HepG2 (cell line): Measurements from ENCODE around the gene SLC2A10. TPM values are rescaled to one million over a fixed set of nuclear protein-coding genes. Genes with fewer than 3 reads are reported as not detected.

Experiments
- ATAC-seq: fragments of 200-7000 bp; cut with Tn5 transposase; 3 replicates; pipeline ENCODE4 v1.9.1; 2020; ENCODE audit warnings: mild to moderate bottlenecking, moderate library complexity
- BruUV-seq: library from RNA; stranded (reverse); fragments of 400-500 nt; replicated peaks from 2 replicates; lab custom pipeline; 2021; lab: Mats Ljungman, UMichigan
- CTCF ChIA-PET: fragments of 300-600 bp; formaldehyde crosslinking; extraction: SDS; loops from one replicate; lab custom pipeline; 2021; ENCODE audit warnings: low total read pairs, inconsistent platforms, low intra/inter-chr PET ratio; lab: Yijun Ruan, JAX
- POLR2A ChIA-PET: fragments of 350-600 bp; sonication (Branson Sonifier 250); formaldehyde crosslinking; loops from one replicate; lab custom pipeline; 2020; ENCODE audit warnings: antibody characterized with exemption, inconsistent platforms; lab: Yijun Ruan, JAX
- DNase-seq: peaks from one replicate; pipeline ENCODE4 v3.0.0-alpha.2; 2015; ENCODE audit warnings: low spot score
- FAIRE-seq: peaks from 3 replicates; lab custom pipeline; 2011; peaks lifted over from hg19 to GRCh38; lab: Jason Lieb, UNC
- H2AFZ ChIP-seq: one replicate; pipeline ENCODE4 v1.6.1; 2011; ENCODE audit warnings: low read length, inconsistent platforms
- H3K27ac ChIP-seq: fragments of 300-600 bp; 3 replicates; pipeline ENCODE4 v1.8.0; 2011; ENCODE audit warnings: mixed run types, mild to moderate bottlenecking, mixed read lengths, low read length, inconsistent platforms; ENCODE audit not compliant: insufficient read depth; ENCODE audit errors: extremely low read length
- H3K27me3 ChIP-seq, 2 experiments: fragments of 200-600 bp in 1 of 2; 2 replicates in 1 of 2; 3 replicates in 1 of 2; pipeline versions ENCODE4 v1.6.0 to v1.8.0; 2011; ENCODE audit warnings: low read length in 2 of 2, mild to moderate bottlenecking in 2 of 2, moderate library complexity in 2 of 2, inconsistent platforms in 1 of 2; ENCODE audit not compliant: insufficient read depth in 2 of 2, control insufficient read depth in 1 of 2
- H3K36me3 ChIP-seq, 2 experiments: fragments of 200-600 bp in 1 of 2; replicated peaks in 1 of 2; 2 replicates in 1 of 2; 3 replicates in 1 of 2; pipeline versions ENCODE4 v1.5.1 to v1.8.0; 2011; ENCODE audit warnings: low read length in 2 of 2, inconsistent platforms in 1 of 2; ENCODE audit not compliant: insufficient read depth in 2 of 2, control insufficient read depth in 1 of 2
- H3K4me1 ChIP-seq: 2 replicates; pipeline ENCODE4 v1.5.1; 2012; ENCODE audit warnings: low read length, inconsistent platforms; ENCODE audit not compliant: insufficient read depth
- H3K4me2 ChIP-seq: 2 replicates; pipeline ENCODE4 v1.6.0; 2011; ENCODE audit warnings: low read depth, low read length, inconsistent platforms
- H3K4me3 ChIP-seq, 3 experiments: fragments of 200-600 bp in 1 of 3; sonication (generic), shearing (Covaris generic) in 1 of 3; replicated peaks in 1 of 3; 2 replicates each; pipeline ENCODE4 v1.5.1; 2011 to 2016; ENCODE audit warnings: low read length in 3 of 3, inconsistent platforms in 2 of 3, low read depth in 2 of 3, mild to moderate bottlenecking in 2 of 3, control low read depth in 1 of 3, mixed read lengths in 1 of 3; ENCODE audit not compliant: insufficient read depth in 1 of 3
- H3K79me2 ChIP-seq: one replicate; pipeline ENCODE4 v1.6.1; 2011; ENCODE audit warnings: low read length, inconsistent platforms; ENCODE audit not compliant: insufficient read depth
- H3K9ac ChIP-seq: 2 replicates; pipeline ENCODE4 v1.6.0; 2011; ENCODE audit warnings: mild to moderate bottlenecking, low read depth, low read length, inconsistent platforms; ENCODE audit not compliant: insufficient read depth
- H3K9me3 ChIP-seq: 2 replicates; pipeline ENCODE4 v1.5.1; 2012; ENCODE audit warnings: mild to moderate bottlenecking, low read length
- H4K20me1 ChIP-seq: 2 replicates; pipeline ENCODE4 v1.6.0; 2011; ENCODE audit warnings: inconsistent platforms, mild to moderate bottlenecking, low read length, moderate library complexity; ENCODE audit not compliant: insufficient read depth
- CENPBD1 ChIP-seq: sonication (generic); formaldehyde crosslinking; IDR thresholded peaks from 2 replicates; pipeline ENCODE4 v1.8.0; 2022; ENCODE audit warnings: missing genetic modification reagents, low read depth, mild to moderate bottlenecking, borderline replicate concordance
- CERS6 ChIP-seq: sonication (generic); formaldehyde crosslinking; IDR thresholded peaks from 2 replicates; pipeline ENCODE4 v1.5.0; 2020; ENCODE audit warnings: missing genetic modification reagents
- GATA4 ChIP-seq: sonication (generic); IDR thresholded peaks from 2 replicates; pipeline ENCODE4 v1.6.1; 2016; ENCODE audit warnings: antibody characterized with exemption, low read depth, borderline replicate concordance
- HNRNPL ChIP-seq: fragments of 200-400 bp; formaldehyde crosslinking; IDR thresholded peaks from 2 replicates; pipeline ENCODE4 v1.6.1; 2017; ENCODE audit warnings: mild to moderate bottlenecking, low read depth, low read length
- ISX ChIP-seq: sonication (generic); formaldehyde crosslinking; conservative IDR thresholded peaks from 2 replicates; pipeline ENCODE4 v1.5.0; 2020; ENCODE audit warnings: missing genetic modification reagents
- MTF1 ChIP-seq: sonication (generic); formaldehyde crosslinking; IDR thresholded peaks from 2 replicates; pipeline ENCODE4 v1.5.0; 2020; ENCODE audit warnings: missing genetic modification reagents
- PTBP1 ChIP-seq: fragments of 200-400 bp; formaldehyde crosslinking; IDR thresholded peaks from 2 replicates; pipeline ENCODE4 v1.6.1; 2018; ENCODE audit warnings: low read length, low read depth; ENCODE audit not compliant: poor library complexity, severe bottlenecking
- RAD51 ChIP-seq: fragments of 450-650 bp; IDR thresholded peaks from 2 replicates; pipeline ENCODE4 v1.6.1; 2016; ENCODE audit warnings: borderline replicate concordance
- SIX4 ChIP-seq: sonication (generic); formaldehyde crosslinking; IDR thresholded peaks from 2 replicates; pipeline ENCODE4 v1.4.0; 2020; ENCODE audit warnings: missing genetic modification reagents
- THAP11 ChIP-seq: IDR thresholded peaks from 2 replicates; pipeline ENCODE4 v1.6.1; 2016; ENCODE audit warnings: missing biosample characterization, missing genetic modification reagents
- THYN1 ChIP-seq: sonication (generic); formaldehyde crosslinking; IDR thresholded peaks from 2 replicates; pipeline ENCODE4 v1.8.1; 2023; ENCODE audit warnings: low read depth, mild to moderate bottlenecking, moderate library complexity, missing genetic modification reagents, borderline replicate concordance
- ZBTB26 ChIP-seq: IDR thresholded peaks from 2 replicates; pipeline ENCODE4 v1.6.1; 2016; ENCODE audit warnings: missing compliant biosample characterization, missing genetic modification reagents, borderline replicate concordance
- ZBTB7A ChIP-seq: sonication (generic); formaldehyde crosslinking; IDR thresholded peaks from 2 replicates; pipeline ENCODE4 v1.8.0; 2022; ENCODE audit warnings: mild to moderate bottlenecking, missing genetic modification reagents
- ZIK1 ChIP-seq: sonication (generic); formaldehyde crosslinking; IDR thresholded peaks from 2 replicates; pipeline ENCODE4 v1.5.0; 2020; ENCODE audit warnings: mild to moderate bottlenecking, low read depth, missing genetic modification reagents, borderline replicate concordance
- ZKSCAN8 ChIP-seq: IDR thresholded peaks from 2 replicates; pipeline ENCODE4 v1.6.1; 2016; ENCODE audit warnings: borderline replicate concordance, missing genetic modification reagents, missing compliant biosample characterization
- ZNF232 ChIP-seq: sonication (generic); formaldehyde crosslinking; IDR thresholded peaks from 2 replicates; pipeline ENCODE4 v1.4.0; 2020; ENCODE audit warnings: missing genetic modification reagents, borderline replicate concordance
- ZNF256 ChIP-seq: sonication (generic); formaldehyde crosslinking; conservative IDR thresholded peaks from 2 replicates; pipeline ENCODE4 v1.4.0; 2020; ENCODE audit warnings: missing genetic modification reagents
- ZNF274 ChIP-seq: sonication (generic); formaldehyde crosslinking; IDR thresholded peaks from 2 replicates; pipeline ENCODE4 v1.5.1; 2020; ENCODE audit warnings: mild to moderate bottlenecking, missing genetic modification reagents
- ZNF501 ChIP-seq: sonication (generic); formaldehyde crosslinking; IDR thresholded peaks from 2 replicates; pipeline ENCODE4 v1.5.1; 2020; ENCODE audit warnings: mild to moderate bottlenecking, moderate library complexity, missing genetic modification reagents
- ZNF556 ChIP-seq: sonication (generic); formaldehyde crosslinking; IDR thresholded peaks from 2 replicates; pipeline ENCODE4 v1.4.0; 2020; ENCODE audit warnings: mild to moderate bottlenecking, missing genetic modification reagents, borderline replicate concordance
- WGBS: methylation state at CpG from one replicate; pipeline ENCODE4 v1.1.6; 2017; ENCODE audit warnings: low lambda C conversion rate; 5-methylcytosine and 5-hydroxymethylcytosine counted together
- in situ Hi-C: cut with HindIII; loops from 2 replicates; pipeline ENCODE4 v1.10.0; 2017; ENCODE audit warnings: low pct_unique_long_range_greater_than_20kb; ENCODE audit not compliant: extremely low pct_ligation_motif_present
- intact Hi-C: fragments of 100-400 bp; cut with micrococcal nuclease; formaldehyde crosslinking; loops from one replicate; pipeline ENCODE4 v1.10.0; 2022; ENCODE audit not compliant: unreplicated experiment
- polyA plus RNA-seq, 8 experiments: library from polyadenylated mRNA; depleted of rRNA in 3 of 8; stranded (reverse) in 7 of 8; unstranded in 1 of 8; fragments of >200 nt; fragmentation: Illumina TruSeq in 4 of 8; extraction: Trizol in 4 of 8; gene quantifications; 2 replicates each; pipeline versions ENCODE4 v1.2.1 to v1.2.3, GENCODE V29; 2011 to 2016; ENCODE audit warnings: low read depth in 4 of 8, missing spikeins in 1 of 8, mixed read lengths in 1 of 8; ENCODE audit not compliant: insufficient read depth in 1 of 8
- total RNA-seq, 5 experiments: library from RNA; depleted of rRNA; stranded (reverse); fragments of >200 nt; fragmentation: Illumina TruSeq; extraction: Trizol; gene quantifications; 2 replicates each; pipeline ENCODE4 v1.2.3, GENCODE V29; 2016; ENCODE audit warnings: low read depth in 1 of 5

The SLC2A10 gene
- total and polyA plus RNA-seq, 2 of the 13 experiments (the other 11 are each of a cell fraction or from before 2014, with no cell fraction given) = 16.0 to 18.4 TPM

- TF ChIP-seq GATA4 = no peak
These were observed 392 bp upstream of the SLC2A10 start (continued) for GRCh38 chr20:46709055-46709458.

- in situ Hi-C loops (no loop called here), intact Hi-C loops (no loop called here)
- H3K4me2 ChIP-seq = peak overlapping the region; percentile 98
- WGBS = 34% methylated on average over 22 of the region's 22 CpGs
- no peaks in the 10 kb centered on the region; a peak in 1 of 5 replicates for H3K36me3 ChIP-seq
- H3K9ac ChIP-seq = peak overlapping the region; percentile 80
- H3K4me1 ChIP-seq = peaks cover 74% of the 10 kb centered on the region
- peak overlapping the region; percentile 32 for H2AFZ ChIP-seq
- DNase-seq (no peak), ATAC-seq (no peak), FAIRE-seq (no peak)
- TSS peak; percentile 59 for BruUV-seq
- H3K79me2 ChIP-seq = peaks cover 8% of the 10 kb centered on the region
- POLR2A ChIA-PET = interaction anchor here (0.9 to 1.2 kb wide), 3 partner anchors 16 to 304 kb away, joined by 3 to 5 read pairs (median 3); partner anchors contain the start of genes ELMO2 and TP53RK
- peaks cover 9% of the 10 kb centered on the region; the same call in 1 of the 2 replicates for H3K9me3 ChIP-seq
- peak overlapping the region; percentile 71 for H3K27ac ChIP-seq
- H4K20me1 ChIP-seq = no peaks in the 10 kb centered on the region
- CTCF ChIA-PET = no interaction called here
- H3K27me3 ChIP-seq = no peaks in the 10 kb centered on the region; a peak in 2 of 5 replicates
- peak overlapping the region; percentile 69 to 92 (median 70) for H3K4me3 ChIP-seq
- TF ChIP-seq THAP11 = no peak
- TF ChIP-seq MTF1 (CRISPR knock-in tag) = no peak
- no peak for TF ChIP-seq ZNF256 (CRISPR knock-in tag)
- TF ChIP-seq CERS6 (CRISPR knock-in tag) = peak; percentile 19; the same call in 1 of the 2 replicates
- peak; percentile 8; the same call in 1 of the 2 replicates for TF ChIP-seq ZBTB7A (CRISPR knock-in tag)
- TF ChIP-seq ZNF501 = peak; percentile 64; the same call in 1 of the 2 replicates
- TF ChIP-seq ZBTB26 (CRISPR knock-in tag) = peak; percentile 1; the same call in 1 of the 2 replicates
- 0 out of 2 replicates have a peak, but pooled peaks have one; percentile 4 for TF ChIP-seq ZKSCAN8 (CRISPR knock-in tag)
- TF ChIP-seq PTBP1 = no peak
- 0 out of 2 replicates have a peak, but pooled peaks have one; percentile 36 for TF ChIP-seq THYN1 (CRISPR knock-in tag)
- TF ChIP-seq ZNF232 = 0 out of 2 replicates have a peak, but pooled peaks have one; percentile 10
- TF ChIP-seq SIX4 (CRISPR knock-in tag) = no peak
- TF ChIP-seq CENPBD1 (CRISPR knock-in tag) = no peak
- TF ChIP-seq ZIK1 = no peak
- 0 out of 2 replicates have a peak, but pooled peaks have one; percentile 21 for TF ChIP-seq ZNF556 (CRISPR knock-in tag)
- TF ChIP-seq HNRNPL = peak; percentile 70; the same call in 1 of the 2 replicates
- TF ChIP-seq ZNF274 (CRISPR knock-in tag) = peak; percentile 8; the same call in 1 of the 2 replicates
- TF ChIP-seq RAD51 = no peak
- TF ChIP-seq ISX (CRISPR knock-in tag) = peak; percentile 26; the same call in 1 of the 2 replicates
These were observed 884 bp downstream of the SLC2A10 start for GRCh38 chr20:46710153-46710913.
